Loucy (cell line): ENCODE measurements around the gene FOSL1.

Experiments
- H2AFZ ChIP-seq: fragments of 200-600 bp; sonication (generic); 2 replicates; pipeline ENCODE4 v1.6.0; 2016; ENCODE audit warnings: antibody characterized with exemption, mild to moderate bottlenecking, low read length, moderate library complexity
- H3F3A ChIP-seq: fragments of 200-600 bp; 2 replicates; pipeline ENCODE4 v1.6.0; 2016; ENCODE audit warnings: antibody characterized with exemption, low read depth, mild to moderate bottlenecking
- H3K27me3 ChIP-seq: fragments of 200-600 bp; sonication (generic); 2 replicates; pipeline ENCODE4 v1.6.1; 2014; ENCODE audit warnings: low read length, mild to moderate bottlenecking; ENCODE audit not compliant: insufficient read depth, poor library complexity, severe bottlenecking
- H3K36me3 ChIP-seq: fragments of 200-600 bp; sonication (generic); 2 replicates; pipeline ENCODE4 v1.6.1; 2016; ENCODE audit warnings: low read length; ENCODE audit not compliant: insufficient read depth
- H3K4me1 ChIP-seq: fragments of 200-600 bp; sonication (generic); 2 replicates; pipeline ENCODE4 v1.5.1; 2014; ENCODE audit warnings: low read length, mild to moderate bottlenecking; ENCODE audit not compliant: insufficient read depth, poor library complexity, severe bottlenecking
- H3K4me2 ChIP-seq: fragments of 200-600 bp; sonication (generic); 2 replicates; pipeline ENCODE4 v1.6.0; 2014; ENCODE audit warnings: antibody characterized with exemption, low read length, low read depth, mild to moderate bottlenecking; ENCODE audit not compliant: poor library complexity, severe bottlenecking
- H3K4me3 ChIP-seq: fragments of 200-600 bp; sonication (generic); 2 replicates; pipeline ENCODE4 v1.5.1; 2014; ENCODE audit warnings: low read length, mild to moderate bottlenecking, mixed read lengths; ENCODE audit not compliant: poor library complexity, severe bottlenecking
- H3K79me2 ChIP-seq: fragments of 200-600 bp; sonication (generic); 2 replicates; pipeline ENCODE4 v1.6.1; 2014; ENCODE audit warnings: low read length; ENCODE audit not compliant: insufficient read depth
- H3K9ac ChIP-seq: fragments of 200-600 bp; sonication (generic); 2 replicates; pipeline ENCODE4 v1.6.0; 2014; ENCODE audit warnings: mild to moderate bottlenecking, low read depth, low read length, moderate library complexity; ENCODE audit not compliant: poor library complexity, severe bottlenecking
- H3K9me2 ChIP-seq: fragments of 200-600 bp; sonication (generic); replicated peaks from 2 replicates; pipeline ENCODE4 v1.6.1; 2016; ENCODE audit warnings: low read depth, low read length, mixed read lengths
- H3K9me3 ChIP-seq: fragments of 200-600 bp; sonication (generic); 2 replicates; pipeline ENCODE4 v1.6.1; 2014; ENCODE audit warnings: mild to moderate bottlenecking, antibody characterized with exemption, low read length, low read depth; ENCODE audit not compliant: insufficient read depth
- H4K20me1 ChIP-seq: fragments of 200-600 bp; sonication (generic); 2 replicates; pipeline ENCODE4 v1.6.0; 2014; ENCODE audit warnings: antibody characterized with exemption, low read length, mild to moderate bottlenecking; ENCODE audit not compliant: insufficient read depth, poor library complexity, severe bottlenecking
- EZH2phosphoT487 ChIP-seq: fragments of 200-600 bp; IDR thresholded peaks from 2 replicates; pipeline ENCODE4 v1.6.1; 2018; ENCODE audit warnings: antibody characterized with exemption, mild to moderate bottlenecking, moderate library complexity, borderline replicate concordance
- TF ChIP-seq, protein P1 (sequence below): fragments of 200-600 bp; sonication (generic); conservative IDR thresholded peaks from 2 replicates; pipeline ENCODE4 v1.5.1; 2014; ENCODE audit warnings: mild to moderate bottlenecking, antibody characterized with exemption, low read length

Gene FOSL1

DNA sequence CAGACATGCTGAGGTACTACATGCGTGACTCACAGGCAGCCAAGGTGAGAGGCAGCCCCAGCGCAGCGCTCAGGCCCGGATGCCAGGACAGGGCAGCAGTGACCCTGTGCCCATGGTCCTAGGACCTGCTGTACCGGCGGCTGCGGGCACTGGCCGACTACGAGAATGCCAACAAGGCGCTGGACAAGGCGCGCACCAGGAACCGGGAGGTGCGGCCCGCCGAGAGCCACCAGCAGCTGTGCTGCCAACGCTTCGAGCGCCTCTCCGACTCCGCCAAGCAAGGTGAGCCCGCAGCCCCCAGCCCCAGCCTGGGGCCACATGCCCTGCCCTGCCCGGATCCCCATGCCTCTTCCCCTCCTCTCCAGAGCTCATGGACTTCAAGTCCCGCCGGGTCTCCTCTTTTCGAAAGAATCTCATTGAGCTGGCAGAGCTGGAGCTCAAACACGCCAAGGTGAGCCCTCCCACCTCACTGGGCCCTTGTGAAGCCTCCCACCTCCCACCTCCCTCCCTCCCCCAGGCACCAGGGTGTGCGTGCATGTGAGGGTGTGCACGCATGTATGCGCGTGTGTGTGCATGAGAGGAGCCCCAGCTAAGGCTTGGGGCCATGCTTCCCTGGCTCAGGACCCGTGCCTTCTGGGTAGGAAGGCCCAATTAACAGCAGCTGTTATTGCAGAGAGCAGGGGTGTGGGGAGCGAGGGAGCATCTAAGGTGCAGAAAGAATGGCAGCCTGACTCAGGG is 47.5 kb downstream of the FOSL1 start:
- H3K4me2 ChIP-seq: no peak overlapping the region
- H3K9me3 ChIP-seq: peaks cover 5% of the 10 kb centered on the region; the same call in 1 of the 2 replicates
- H3K9ac ChIP-seq: no peak overlapping the region
- no peaks in the 10 kb centered on the region for H3F3A ChIP-seq
- no peak overlapping the region for H3K4me3 ChIP-seq
- peaks cover 60% of the 10 kb centered on the region; the same call in 1 of the 2 replicates for H3K36me3 ChIP-seq
- peaks cover 66% of the 10 kb centered on the region for H4K20me1 ChIP-seq
- peaks cover 63% of the 10 kb centered on the region for H3K79me2 ChIP-seq
- TF ChIP-seq, protein P1, sequence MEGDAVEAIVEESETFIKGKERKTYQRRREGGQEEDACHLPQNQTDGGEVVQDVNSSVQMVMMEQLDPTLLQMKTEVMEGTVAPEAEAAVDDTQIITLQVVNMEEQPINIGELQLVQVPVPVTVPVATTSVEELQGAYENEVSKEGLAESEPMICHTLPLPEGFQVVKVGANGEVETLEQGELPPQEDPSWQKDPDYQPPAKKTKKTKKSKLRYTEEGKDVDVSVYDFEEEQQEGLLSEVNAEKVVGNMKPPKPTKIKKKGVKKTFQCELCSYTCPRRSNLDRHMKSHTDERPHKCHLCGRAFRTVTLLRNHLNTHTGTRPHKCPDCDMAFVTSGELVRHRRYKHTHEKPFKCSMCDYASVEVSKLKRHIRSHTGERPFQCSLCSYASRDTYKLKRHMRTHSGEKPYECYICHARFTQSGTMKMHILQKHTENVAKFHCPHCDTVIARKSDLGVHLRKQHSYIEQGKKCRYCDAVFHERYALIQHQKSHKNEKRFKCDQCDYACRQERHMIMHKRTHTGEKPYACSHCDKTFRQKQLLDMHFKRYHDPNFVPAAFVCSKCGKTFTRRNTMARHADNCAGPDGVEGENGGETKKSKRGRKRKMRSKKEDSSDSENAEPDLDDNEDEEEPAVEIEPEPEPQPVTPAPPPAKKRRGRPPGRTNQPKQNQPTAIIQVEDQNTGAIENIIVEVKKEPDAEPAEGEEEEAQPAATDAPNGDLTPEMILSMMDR: no peak
- TF ChIP-seq EZH2phosphoT487: no peak
- H3K27me3 ChIP-seq: peaks cover 6% of the 10 kb centered on the region
- peaks cover 23% of the 10 kb centered on the region for H3K4me1 ChIP-seq
- H3K9me2 ChIP-seq: no peaks in the 10 kb centered on the region
- H2AFZ ChIP-seq: no peak overlapping the region

DNA sequence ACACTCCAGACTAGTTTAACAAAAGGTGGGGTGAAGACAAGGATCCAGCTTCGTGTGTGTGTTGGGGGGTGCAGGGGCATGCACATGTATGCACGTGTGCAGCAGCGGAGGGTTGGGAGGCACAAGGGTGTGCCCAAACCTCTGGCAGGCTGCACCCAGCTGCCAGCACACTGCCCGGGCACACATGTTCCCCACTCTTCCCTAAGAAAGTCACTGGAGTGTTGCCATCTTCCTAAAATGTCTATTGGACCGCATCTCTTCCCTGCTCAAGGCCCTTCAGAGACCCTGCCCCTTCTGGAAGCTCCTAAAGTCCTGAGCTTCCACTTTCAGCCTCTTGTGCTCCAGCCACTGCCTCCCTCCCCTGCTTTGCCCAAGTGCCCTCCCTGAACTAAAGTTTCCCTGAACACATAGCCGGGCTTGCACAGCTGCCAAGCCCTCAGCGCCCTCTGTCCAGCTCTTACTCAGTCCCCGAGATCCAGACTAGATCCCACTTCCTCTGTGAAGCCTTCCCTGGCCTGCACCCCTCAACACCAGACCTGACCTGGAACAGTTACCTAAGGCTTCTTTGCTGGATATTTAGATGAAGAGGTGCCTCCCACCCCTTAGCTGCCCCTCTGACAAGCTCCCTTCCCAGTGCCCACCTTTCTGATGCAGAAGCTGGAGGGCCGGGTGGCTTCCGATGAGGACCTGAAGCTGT is 48.2 kb downstream of the FOSL1 start:
- H2AFZ ChIP-seq: no peak overlapping the region
- TF ChIP-seq, protein P1: no peak
- no peak for TF ChIP-seq EZH2phosphoT487
- H3K4me1 ChIP-seq: peaks cover 23% of the 10 kb centered on the region
- no peak overlapping the region for H3K9ac ChIP-seq
- H3K27me3 ChIP-seq: no peaks in the 10 kb centered on the region
- no peaks in the 10 kb centered on the region for H3F3A ChIP-seq
- peaks cover 56% of the 10 kb centered on the region for H3K79me2 ChIP-seq
- peaks cover 5% of the 10 kb centered on the region; the same call in 1 of the 2 replicates for H3K9me3 ChIP-seq
- H4K20me1 ChIP-seq: peaks cover 59% of the 10 kb centered on the region
- H3K36me3 ChIP-seq: peaks cover 60% of the 10 kb centered on the region; the same call in 1 of the 2 replicates
- H3K4me3 ChIP-seq: no peak overlapping the region
- no peaks in the 10 kb centered on the region for H3K9me2 ChIP-seq
- no peak overlapping the region for H3K4me2 ChIP-seq

DNA sequence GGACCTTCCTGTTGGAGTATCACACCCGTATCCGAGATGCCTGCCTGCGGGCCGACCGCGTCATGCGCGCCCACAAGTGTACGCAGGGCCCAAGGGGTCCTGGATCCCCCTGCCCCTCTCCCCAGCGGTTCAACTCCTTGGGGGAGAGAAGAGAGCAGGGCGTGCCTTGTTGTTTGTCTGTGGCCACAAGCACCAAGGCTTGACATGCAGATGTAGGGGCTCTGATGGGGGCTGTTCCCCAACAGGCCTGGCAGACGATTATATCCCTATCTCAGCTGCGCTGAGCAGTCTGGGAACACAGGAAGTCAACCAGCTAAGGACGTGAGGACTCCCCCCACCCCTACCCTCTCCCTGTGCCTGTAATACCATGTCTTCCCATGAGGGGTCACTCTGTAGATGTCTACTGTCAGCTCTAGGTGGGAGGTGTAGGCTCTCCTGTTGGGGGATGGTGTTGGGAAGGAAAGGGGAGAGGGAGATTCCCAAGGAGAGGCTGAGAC is 49.1 kb downstream of the FOSL1 start:
- H3K4me3 ChIP-seq: no peak overlapping the region
- H3K9me2 ChIP-seq: no peaks in the 10 kb centered on the region
- H4K20me1 ChIP-seq: peaks cover 52% of the 10 kb centered on the region
- TF ChIP-seq EZH2phosphoT487: no peak
- TF ChIP-seq, protein P1: peak; percentile 64
- no peaks in the 10 kb centered on the region for H3K27me3 ChIP-seq
- peaks cover 16% of the 10 kb centered on the region for H3K4me1 ChIP-seq
- peaks cover 56% of the 10 kb centered on the region; the same call in 1 of the 2 replicates for H3K36me3 ChIP-seq
- H3K9ac ChIP-seq: no peak overlapping the region
- H3F3A ChIP-seq: no peaks in the 10 kb centered on the region
- H3K4me2 ChIP-seq: no peak overlapping the region
- H2AFZ ChIP-seq: no peak overlapping the region
- peaks cover 48% of the 10 kb centered on the region for H3K79me2 ChIP-seq
- peaks cover 5% of the 10 kb centered on the region; the same call in 1 of the 2 replicates for H3K9me3 ChIP-seq
